Midbrain (tissue), 1 donor: ENCODE results near the gene LATS1.
"Not testable (repeated sequence)": the region's sequence is repeated elsewhere in the genome, so short reads cannot be mapped to it uniquely, and the experiment has no call there.

ENCODE experiments used
- DNase-seq: peaks from one replicate; lab custom pipeline; 2025; lab: John Stamatoyannopoulos, UW

LATS1 gene

DNA sequence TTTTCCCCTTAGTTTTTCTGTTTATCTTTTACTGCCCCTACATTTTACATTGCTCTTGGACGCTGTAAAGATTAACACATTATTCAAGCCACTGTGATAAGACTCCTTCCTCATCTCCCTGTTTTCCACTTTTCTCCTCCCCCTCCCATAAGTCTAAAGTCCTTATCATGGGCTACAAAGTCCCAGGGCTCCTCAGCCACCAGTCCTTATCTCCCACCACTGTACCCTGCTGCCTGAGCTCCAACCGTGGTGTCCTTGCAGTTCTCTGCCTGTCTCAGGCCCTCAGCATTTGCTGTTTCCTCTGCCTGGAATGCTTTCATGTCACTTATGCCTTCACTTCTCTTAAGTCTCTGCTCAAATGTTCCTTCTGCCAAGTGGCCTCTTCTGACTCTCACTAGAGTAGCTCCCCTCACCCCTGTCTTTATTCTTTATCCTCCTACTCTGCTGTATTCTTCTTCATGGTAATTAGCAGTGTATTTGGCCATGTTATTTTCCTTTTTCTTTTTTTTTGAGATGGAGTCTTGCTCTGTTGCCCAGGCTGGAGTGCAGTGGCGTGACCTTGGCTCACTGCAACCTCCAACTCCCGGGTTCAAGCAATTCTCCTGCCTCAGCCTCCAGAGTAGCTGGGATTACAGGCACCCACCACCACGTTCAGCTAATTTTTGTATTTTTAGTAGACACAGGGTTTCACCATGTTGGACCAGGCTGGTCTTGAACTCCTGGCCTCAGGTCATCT, 10.8 kb upstream of the LATS1 start:
- no peak for DNase-seq

- DNase-seq, result no peak
These were observed 10.0 kb upstream of the LATS1 start for GRCh38 chr6:149727793-149728498.

DNA sequence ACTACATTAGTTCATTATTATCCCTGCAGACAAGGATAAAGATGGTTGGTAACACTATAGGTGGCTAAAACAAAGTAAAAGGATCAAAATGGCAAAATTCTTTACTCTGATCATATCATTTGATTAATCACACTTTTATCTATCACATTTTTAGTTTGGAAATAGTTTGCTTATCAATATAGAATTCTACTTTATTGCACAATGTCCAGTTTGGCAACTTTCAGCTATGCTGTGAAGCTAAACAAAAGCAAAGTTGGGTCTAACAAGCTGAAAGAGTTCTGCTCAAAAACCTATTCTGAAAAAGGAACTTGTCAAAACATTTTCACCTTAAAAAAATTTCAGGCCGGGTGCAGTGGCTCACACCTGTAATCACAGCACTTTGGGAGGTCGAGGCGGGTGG, 7.9 kb upstream of the LATS1 start:
- no peak for DNase-seq

- DNase-seq, result peak; percentile 67
These were observed 6.0 kb upstream of the LATS1 start for GRCh38 chr6:149723771-149724417.

DNA sequence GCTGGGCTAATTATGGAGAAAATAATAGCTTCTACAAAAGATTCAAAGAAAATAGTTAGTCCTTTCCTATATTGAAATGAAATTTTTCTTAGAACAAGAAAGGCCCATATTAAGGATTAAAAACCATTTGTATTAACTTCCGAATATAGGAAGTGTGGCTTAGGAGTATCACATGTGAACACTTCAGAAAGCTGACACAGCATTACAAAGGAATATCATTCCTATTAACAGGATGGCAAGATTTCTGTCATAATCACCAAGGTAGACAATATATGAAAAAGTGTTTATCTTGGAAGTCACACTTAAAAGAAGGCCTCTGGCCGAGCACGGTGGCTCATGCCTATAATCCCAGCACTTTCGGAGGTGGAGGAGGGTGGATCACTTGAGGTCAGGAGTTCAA, 5.4 kb upstream of the LATS1 start:
- no peak for DNase-seq

- no peak for DNase-seq
These were observed 1.6 kb upstream of the LATS1 start for GRCh38 chr6:149719531-149719930.

DNA sequence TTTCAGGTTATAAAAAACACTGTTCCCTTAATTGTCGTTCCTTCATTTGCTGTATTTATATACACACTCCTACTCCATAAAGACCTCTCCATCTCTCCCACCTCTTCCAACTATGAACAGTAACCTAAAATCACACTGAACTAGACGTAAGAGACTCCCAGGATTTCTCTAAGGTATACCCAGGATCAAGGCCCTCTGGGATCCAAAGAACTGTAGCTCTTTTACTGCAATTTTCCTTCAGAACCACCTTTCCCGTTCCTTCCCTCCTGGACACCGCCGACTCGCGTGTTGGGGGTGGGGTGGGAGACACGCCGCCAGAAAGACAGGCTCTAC, 680 bp downstream of the LATS1 start:
- no peak for DNase-seq

DNA sequence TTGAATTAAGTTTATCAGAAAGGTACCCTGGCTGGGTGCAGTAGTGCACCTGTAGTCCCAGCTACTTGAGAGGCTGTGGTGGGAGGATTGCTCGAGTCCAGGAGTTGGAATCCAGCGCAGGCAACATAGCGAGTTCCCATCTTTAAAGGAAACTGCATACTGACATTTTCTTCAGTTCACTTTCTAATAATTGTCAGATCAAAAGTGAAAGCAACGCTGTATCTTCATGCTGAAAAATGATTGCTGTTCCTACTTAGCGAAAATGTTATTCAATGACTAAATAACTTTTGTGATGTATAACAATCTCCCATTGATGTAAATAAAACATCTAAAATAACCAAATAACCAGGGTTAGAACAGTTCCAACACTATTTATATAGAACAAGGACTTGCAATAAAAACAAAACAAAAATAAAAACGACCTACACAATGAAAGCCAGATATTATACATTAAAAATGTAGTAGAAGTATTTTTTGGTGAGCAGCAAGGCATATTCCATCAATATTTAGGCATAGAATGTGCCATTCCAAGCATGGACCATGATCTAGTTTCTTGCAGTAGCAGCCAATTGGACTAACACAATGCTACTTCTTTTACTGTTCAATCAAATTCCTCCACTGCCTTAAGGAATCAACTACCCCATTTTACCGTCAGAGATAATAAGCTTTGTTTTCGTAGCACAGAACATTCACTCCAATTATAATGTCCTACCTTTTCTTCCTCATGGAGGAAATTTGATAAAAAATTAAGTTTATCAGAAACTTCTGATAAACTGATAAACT, 1.5 kb downstream of the LATS1 start:
- no peak for DNase-seq

DNA sequence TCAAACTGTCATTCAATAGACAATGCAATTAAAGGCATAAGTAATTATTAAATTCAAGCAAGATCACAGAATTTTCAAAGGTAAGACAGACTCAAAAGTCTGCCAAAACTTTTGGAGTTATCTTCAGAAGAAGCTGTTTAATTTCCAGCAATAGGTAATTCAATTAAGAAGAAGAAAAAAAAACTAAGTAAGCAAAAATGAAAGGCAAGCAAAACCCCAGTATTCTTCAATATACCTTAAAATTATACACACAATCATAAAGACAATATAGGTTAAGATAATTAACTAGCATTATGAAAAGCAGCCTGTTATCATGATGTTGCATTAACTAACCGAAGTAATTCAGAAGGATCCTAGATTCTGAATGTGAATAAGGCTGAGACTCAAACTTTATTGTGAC, 3.5 kb downstream of the LATS1 start:
- DNase-seq, result no peak

DNA sequence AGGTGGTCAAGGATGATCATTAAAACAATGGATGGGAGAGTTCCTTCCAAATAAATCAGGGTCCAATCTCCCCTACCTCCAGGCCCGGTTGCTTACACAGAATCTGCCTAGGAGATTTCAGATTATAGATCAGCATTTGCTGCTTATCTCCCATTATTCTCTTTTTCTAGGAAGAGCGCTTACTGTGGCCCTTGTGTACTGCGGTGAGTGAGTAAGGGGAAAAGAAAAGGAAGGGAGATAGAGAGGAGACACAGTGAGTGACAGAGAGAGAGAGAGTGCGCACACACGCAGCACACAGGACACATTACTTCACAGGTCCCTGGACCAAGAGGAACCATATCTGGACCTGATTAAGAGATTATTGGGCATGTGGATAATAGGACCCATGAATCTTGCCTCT, 6.2 kb downstream of the LATS1 start:
- DNase-seq, result no peak

GRCh38 chr6:149701714-149702113, 16.2 kb downstream of the LATS1 start:
- no peak for DNase-seq

- DNase-seq, result no peak
These were observed 18.8 kb downstream of the LATS1 start for GRCh38 chr6:149699150-149699549.

GRCh38 chr6:149698175-149698574, 19.7 kb downstream of the LATS1 start:
- DNase-seq, result no peak

- no peak for DNase-seq
These were observed 21.0 kb downstream of the LATS1 start for GRCh38 chr6:149696901-149697300.

- no peak for DNase-seq
These were observed 23.0 kb downstream of the LATS1 start for GRCh38 chr6:149694921-149695320.

- no peak for DNase-seq
These were observed 26.7 kb downstream of the LATS1 start for GRCh38 chr6:149691201-149691600.

- no peak for DNase-seq
These were observed 31.7 kb downstream of the LATS1 start for GRCh38 chr6:149686230-149686629.

DNA sequence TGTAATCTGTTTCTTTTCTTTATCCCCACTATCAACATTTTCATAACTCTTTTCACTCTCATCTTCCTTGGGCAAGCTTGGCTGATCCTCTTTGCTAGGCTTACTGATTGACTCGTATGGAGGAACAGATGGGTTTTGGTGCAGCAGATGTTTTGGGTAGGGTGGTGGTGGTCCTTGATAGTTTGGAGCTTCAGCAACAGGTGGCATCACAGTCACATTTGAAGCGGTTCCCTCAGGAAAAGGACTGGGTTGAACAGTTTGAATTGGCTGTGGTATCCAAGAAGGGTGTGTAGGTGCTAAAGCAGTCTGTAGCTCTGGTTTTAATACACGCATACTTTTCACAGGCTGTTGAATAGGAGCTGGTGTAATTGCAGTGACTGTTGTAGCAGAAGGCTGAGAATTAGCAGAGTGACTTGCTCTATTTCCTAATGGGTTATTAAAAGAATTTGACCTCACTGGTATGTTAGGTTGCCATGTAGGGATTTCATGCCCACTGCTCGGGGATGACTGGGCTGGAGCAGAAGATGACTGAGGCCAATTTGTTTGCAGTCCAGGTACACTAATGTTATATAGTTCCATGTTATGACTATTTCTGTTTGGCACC, 34.5 kb downstream of the LATS1 start:
- DNase-seq, result no peak

DNA sequence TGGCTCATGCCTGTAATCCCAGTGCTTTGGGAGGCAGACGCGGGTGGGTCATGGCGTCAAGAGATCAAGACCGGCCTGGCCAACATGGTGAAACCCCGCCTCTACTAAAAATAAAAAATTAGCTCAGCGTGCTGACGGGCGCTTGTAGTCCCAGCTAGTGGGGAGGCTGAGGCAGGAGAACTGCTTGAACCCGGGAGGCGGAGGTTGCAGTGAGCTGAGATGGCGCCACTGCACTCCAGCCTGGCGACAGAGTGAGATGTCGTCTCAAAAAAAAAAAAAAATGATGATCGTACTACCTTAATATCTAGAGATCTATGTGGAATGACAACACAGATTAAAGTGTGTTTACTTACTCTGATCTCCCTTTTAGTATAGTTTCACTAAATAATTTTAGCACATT, 36.1 kb downstream of the LATS1 start:
- not testable (repeated sequence) for DNase-seq

DNA sequence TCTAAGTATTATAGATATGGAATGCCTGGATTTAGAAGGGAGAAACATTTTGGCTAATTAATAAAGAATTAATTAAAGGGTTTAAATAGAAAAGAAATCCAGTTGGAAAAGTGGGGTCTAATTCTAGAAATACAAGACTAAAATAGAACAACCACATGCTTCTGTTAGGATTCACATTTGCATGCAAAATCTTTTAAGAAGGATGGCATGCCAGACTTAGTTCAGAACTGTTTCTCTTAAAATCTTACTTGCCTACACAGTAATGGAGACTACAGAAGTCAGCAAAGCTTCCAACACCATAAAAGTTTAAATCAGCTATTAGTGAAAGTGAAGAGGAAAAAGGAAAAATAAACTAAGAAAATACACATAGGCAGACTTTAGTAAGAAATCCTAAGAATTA, 36.7 kb downstream of the LATS1 start:
- DNase-seq, result no peak

GRCh38 chr6:149680503-149680902, 37.4 kb downstream of the LATS1 start:
- no peak for DNase-seq

GRCh38 chr6:149672265-149672664, 45.6 kb downstream of the LATS1 start:
- not testable (repeated sequence) for DNase-seq
